HG03571 (cell line): ENCODE data around the gene CUL3.
"Not testable (repeated sequence)": the region's sequence is repeated elsewhere in the genome, so short reads cannot be mapped to it uniquely, and the experiment has no call there.

Experiments used
- ATAC-seq: cut with Tn5 transposase; IDR thresholded peaks from one replicate; pipeline ENCODE4 v1.9.1; 2021; ENCODE audit not compliant: unreplicated experiment

The CUL3 gene

DNA sequence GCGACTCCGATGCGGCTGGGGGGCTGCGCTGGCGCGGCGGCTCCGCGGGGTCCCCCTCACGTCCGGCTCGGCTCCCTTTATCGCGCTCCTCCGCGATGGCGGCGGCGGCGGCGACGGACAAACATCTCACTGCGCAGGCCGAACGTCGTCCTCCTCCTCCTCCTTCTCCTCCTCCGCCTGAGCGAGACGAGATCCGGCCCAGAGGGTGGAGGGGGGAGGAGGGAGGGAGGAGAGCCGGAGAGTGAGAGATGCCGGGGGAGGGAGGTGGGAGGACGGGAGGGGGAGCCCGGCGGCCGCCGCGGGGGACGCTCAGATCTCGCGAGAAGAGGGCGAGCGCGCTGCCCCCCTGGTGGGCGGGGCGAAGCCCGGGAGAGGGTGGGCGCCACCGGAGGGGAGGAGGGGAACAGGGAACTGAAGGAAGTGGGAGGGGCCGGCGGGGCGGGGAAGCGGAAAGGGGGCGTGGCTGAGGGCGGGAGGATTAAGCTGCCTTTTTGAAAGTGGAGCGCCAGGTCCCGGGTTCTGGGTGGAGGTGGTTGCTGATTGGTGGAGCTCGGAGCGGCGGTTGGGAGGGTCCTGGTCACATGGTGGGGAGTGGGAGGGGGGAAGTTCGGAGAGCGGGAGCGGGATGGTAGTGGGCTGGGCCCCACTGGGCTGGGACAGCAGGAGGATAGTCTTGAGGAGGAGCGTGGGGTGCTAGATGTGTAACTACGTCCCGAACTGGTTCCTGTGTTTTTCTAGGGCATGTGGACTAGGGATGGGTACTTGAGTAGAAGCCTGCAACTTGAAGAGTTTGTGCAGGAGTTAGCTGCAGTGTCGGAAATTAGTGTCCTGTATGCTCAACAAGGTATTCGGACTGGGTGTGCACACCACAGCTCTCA is at the start of gene CUL3:
Gene CUL3, minus strand, starts transcription at position 153 of the 878 bp plus-strand sequence. CDS start 354 bp downstream, outside the sequence.
- peak; percentile 73 for ATAC-seq

DNA sequence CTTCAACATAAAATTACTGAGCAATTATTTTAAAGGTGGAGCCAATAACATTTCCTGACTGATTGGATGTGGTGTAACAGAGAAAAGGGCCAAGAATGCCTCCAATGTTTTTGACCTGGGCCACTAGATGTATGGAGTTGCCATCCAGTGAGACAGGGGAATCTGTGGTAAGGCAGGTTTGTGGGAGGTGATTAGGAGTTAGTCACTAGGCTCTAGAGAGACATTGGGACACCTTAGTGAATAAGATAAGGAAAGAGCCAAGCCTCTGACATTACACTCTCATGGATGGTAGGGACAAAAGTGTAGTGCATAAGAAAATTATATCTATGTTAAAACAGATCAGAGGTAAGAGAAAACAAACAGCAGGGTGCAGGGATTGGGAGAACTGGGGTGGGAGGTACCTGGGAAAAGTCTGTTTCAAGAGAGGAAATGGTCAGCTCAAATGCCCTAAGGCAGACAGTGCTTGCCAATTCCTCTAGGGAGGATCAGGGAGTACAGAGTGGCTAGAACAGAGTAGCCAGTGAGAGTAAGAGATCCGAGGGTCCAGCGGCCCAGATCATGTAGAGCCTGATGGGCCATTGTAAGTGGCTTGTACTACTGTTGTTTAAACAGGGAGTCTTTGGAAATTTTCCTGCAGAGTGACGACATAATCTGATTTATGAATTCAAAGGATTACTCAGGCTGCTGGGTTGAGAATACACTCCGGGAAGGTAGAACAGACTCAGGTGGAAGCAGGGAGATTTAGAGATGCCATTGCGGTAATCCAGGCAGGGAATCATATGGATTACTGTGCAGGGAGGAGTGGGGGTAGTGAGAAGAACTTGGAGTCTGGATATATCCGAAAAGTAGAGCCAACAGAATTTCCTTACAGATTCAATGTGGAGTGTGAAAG is 45.7 kb upstream of the CUL3 start:
- no peak for ATAC-seq

DNA sequence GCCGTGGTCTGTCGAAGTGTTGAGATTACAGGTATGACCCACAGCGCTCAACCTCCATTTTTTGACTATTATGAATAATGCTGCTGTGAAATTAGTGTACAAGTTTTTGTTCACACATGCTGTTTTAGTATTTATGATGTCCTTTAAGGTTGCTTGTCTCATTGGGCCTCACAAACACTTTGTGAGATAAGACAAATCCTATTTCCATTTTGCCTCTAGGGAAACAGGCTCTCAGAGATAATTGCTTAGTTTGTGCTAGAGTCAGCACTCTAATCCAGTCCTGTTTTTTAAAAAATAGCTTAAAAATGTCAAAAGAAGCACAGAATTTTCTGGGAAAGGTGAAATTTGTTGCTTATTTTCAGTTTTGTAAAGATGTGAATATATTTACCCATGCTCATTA is 43.3 kb upstream of the CUL3 start:
- no peak for ATAC-seq

DNA sequence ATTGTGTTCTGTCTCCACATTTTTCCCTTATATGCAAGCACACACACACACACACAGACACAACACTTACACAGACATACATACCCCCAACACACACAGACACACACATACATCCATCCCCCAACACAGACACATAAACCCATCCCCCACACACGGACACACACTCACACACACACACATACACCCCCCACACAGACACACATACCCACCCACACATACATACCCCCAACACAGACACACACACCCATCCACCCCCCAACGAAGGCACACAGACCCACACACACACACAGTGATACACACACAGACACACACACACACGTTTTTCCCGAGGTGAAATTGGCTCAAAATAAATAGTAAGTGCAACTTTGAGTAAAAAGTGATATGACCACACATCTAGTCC is 41.6 kb upstream of the CUL3 start:
- ATAC-seq = no peak

DNA sequence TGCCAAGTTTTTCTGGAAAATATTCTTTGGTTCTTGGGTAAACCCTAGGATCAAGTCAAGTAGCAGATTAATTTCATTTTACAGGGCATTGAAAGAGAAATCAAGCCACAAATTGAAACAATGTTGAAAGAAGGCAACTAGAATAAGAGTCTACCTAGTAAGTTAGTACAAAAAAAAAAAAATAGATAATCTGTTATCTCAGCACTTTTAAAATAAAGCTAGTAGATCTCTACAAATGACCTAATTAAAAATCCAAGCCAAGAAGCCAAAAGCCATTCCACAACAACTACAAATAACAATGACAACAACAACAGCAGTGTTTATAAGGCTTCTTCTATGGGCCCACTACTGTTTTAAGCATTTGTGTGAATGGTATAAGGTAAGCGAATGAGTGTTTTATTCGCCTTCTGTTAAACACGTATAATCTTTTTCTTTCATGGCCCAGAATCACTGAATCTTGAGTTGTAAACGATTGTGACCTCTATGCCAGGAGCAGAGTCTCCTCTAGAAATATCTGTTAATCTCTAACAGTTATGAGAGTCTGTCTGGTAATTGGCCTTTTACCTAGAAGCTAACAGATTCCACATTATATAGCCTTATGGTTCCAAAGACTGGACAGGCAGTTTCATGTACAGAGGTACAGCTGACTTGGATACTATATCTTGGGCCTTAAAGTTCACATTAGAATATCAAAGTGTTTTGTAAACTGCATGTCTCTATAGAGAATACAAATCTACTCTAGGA is 28.6 kb upstream of the CUL3 start:
- no peak for ATAC-seq

DNA sequence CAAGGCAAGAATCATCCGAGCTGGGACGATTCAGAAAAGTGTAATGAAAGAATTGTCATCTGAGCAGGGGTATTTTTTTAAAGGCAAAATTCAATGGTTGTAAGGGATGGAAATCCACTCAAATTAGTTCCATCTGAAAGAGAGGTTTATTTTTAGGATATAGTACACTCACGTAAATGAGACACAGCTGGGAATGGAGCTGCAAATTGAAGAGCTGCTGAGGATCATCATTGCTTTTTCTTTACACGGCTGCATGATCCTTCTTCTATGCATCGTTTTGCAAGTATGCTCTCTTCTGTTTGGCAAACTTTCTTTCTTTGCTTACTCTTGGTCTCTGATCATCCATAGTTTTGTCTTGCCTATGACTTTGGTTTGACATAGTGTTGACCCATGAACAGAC is 27.4 kb upstream of the CUL3 start:
- ATAC-seq = no peak

DNA sequence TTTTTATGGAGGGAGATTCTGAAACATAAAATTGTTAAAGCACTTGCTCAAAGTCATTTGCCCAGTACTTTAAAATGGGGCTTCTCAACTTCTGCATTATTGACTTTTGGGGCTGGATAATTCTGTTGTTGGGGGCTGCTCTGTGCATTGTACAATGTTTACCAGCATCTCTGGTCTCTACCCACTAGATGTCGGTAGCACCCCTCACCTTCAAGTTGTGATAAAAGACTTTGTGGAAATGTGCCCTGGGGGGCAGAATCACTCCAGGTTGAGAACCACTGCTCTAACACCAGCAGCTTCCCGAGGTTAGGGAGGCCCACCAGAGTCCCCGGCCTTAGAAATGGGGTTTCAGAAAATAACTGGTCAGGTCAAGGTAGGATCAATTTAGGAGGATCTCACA is 26.8 kb upstream of the CUL3 start:
- ATAC-seq = no peak

DNA sequence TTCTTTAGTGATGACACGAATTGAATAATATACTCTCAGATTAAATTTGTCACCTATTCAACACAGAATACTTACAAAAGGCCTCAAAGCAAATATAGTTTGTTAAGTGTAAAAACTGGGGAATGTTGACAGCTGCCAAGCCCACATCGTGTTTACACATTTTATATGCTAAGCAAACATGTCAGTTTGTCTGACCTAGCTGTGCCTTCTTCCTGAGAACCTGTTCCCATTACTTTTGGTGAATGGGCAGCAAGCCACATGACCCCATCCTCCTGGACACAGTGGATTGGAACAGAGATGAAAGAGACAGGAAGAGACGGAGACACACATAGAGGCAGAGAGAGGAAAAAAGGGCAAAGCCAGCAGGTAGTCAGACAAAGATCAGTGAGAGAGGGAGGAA is 22.9 kb upstream of the CUL3 start:
- ATAC-seq = no peak

DNA sequence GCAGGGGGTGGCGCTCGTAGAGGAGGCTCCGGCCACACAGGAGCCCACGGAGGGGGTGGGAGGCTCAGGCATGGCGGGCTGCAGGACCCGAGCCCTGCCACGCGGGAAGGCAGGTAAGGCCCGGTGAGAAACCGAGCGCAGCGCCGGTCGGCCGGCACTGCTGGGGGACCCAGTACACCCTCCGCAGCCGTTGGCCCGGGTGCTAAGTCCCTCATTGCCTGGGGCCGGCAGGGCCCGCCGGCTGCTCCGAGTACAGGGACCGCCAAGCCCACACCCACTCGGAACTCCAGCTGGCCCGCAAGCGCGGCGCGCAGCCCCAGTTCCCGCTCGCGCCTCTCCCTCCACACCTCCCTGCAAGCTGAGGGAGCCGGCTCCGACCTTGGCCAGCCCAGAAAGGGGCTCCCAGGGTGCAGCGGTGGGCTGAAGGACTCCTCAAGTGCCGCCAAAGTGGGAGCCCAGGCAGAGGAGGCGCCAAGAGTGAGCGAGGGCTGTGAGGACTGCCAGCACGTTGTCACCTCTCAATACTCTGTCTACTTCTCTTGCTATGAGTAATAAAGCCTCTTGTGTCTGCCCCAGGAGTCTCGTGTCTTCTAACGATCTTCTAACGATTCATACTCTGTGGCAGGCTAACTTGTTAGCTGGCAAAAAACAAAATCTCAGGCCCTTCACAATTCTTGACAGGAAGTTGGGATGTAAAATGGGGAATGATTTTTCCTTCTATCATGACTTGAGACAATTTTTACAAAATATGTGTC is 18.8 kb upstream of the CUL3 start:
- not testable (repeated sequence) for ATAC-seq

DNA sequence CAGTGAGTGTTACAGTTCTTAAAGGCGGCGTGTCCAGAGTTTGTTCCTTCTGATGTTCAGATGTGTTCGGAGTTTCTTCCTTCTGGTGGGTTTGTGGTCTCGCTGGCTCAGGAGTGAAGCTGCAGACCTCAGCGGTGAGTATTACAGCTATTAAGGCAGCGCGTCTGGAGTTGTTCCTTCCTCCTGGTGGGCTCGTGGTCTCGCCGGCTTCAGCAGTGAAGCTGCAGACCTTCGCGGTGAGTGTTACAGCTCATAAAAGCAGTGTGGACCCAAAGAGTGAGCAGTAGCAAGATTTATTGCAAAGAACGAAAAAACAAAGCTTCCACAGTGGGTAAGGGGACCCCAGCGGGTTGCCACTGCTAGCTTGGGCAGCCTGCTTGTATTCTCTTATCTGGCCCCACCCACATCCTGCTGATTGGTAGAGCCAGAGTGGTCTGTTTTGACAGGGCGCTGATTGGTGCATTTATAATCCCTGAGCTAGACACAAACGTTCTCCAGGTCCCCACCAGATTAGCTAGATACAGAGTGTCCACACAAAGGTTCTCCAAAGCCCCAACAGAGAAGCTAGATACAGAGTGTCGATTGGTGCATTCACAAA is 17.7 kb upstream of the CUL3 start:
- ATAC-seq = not testable (repeated sequence)

DNA sequence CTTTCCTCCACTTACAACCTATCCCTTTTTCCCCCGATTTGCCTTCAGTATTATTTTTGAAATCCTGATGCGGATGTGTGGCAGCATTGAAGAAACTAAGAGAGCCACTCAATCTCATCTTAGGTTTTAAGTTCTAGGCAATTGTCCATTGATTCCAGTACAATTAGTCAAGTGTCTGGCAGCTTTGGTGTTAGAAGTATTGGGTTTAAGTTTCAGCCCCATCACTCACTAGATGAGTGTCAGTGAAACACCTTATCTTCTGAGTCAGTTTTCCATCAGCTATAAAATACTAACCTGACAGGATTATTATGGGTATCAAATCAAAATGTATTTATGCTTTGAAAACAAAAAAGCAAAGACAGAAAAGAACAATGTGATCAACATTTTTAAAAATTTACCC is 16.8 kb upstream of the CUL3 start:
- no peak for ATAC-seq

DNA sequence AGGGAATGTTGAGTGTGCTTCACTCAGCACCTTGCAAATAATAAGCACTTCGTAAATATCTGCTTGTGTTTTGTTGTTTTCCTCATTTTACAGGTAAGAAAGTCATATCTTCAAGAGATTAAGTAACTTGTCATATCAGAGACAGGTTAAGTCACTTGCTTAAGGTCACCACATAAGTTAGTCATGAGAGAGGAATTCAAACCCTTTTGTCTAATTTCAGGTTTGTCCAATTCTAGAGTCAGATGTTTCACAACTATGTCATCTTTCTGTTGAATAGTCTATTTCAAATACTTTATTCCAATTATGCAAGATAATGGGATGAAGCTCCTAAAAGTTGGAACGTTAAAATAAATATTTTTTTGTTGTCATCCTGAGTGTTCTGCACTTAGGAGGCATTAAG is 13.5 kb upstream of the CUL3 start:
- ATAC-seq = no peak

DNA sequence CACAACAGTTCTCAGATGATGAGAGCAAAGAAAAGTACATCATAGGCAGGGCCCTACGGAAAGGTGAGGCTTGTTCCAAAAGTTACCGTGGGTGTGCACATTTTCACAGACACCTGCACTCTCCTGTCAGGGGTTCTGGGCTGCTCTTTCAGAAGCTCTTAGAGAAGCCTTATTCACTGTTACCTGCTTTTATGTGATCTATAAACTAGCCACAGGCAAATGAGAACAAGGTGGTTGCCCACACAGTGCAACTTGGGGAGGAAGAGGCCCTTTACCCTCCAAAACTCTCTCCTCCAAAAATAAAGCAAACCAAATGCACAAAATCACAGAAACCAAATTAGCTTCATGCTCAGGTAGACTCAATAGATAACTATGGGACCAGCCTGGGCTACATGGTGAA is 11.1 kb upstream of the CUL3 start:
- no peak for ATAC-seq

DNA sequence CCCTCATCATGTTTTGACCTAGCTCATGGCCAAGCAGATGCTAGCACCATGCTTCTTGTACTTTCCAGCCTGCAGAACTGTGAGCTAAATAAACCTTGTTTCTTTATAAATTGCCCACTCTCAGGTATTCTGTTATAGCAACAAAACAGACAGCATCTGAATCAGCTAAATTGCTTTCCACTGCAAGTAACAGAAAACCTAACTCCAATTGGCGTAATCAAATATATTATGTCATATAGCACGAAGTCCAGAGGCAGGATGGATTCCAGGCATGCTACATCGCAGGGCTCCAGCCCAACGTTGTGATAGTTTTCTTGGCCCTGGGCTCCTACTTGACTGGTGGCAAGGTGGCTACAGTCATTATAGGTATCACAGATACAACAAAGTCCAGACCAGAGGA is 10.4 kb upstream of the CUL3 start:
- no peak for ATAC-seq

DNA sequence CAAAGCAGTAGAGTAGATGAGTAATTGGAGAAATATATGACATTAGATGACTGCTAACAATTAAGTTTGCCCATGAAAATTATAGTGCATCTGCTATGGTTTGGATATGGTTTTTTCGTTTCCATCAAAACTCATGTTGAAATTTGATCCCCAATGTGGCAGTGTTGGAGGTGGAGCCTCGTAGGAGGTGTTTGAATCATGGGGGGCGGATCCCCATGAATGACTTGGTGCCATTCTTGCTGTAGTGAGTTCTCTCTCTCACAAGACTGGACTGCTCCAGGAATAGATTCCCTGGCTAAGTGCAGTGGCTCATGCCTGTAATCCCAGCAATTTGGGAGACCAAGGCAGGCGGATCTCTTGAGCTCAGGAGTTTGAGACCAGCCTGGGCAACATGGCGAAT is 9.7 kb upstream of the CUL3 start:
- ATAC-seq = no peak

DNA sequence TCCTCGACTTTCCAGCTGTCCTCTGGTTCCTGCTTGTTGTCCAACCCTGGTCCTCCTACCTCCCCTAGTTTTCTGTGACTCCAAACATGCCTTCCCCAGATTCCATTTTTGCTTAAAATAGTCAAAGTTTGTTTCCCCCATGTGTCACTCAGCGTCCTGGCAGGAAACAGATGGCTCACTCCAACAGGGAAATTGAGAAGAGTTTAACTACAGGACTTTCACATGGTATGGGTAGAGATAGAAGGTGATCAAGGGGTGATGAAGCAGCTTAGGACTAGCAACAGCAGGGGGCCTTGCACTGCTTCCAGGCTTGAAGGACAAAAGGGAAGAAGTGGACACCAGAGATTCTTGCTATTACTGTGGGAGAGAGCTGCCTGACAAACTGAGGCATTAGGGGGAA is 6.1 kb upstream of the CUL3 start:
- ATAC-seq = no peak

DNA sequence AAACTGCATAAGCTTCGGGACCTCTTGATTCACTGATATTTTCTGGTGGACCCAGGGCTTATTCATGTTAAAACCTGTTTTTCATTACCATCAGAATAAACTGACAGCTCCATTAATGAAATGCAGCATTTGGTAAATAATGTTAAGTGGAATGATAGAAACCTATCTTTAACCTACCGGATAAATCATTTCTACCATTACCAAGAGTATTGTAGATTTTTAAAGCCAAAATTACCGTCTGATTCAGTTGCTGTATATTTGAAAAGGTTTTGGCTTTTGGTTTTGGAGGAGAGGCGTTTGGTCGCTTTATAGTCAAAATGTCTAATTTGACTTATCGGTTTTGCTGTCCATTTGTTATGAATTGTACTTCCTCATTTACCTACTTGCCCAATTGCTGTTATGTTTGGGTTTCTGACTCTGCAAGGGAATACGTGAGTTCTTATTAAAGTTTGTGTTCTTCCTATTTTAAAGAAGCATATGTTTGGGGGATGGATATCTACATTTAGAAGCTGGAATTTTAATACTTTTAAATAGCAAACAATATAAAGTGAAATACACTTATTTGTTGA is 1.0 kb upstream of the CUL3 start:
- ATAC-seq = no peak

DNA sequence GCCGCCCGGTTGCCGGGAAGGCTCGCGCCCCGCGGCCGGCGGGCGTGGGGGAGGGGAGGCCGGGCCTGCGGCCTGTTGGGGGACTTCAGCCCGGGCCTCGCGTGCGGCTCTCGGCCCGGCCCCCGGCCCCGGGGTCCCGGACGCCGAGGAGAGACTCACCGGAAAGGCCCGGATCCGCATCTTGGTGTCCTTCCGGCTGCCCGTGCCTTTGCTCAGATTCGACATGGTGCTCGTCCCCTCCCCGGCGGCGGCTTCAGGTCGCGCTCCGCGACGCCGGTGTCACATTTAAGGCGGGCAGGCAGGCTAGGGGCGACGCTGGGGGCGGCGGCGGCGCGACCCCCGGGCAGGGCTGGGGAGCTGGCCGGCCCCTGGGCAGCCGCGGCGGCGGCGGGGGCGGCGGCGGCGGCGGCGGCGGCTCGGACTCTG is 365 bp downstream of the CUL3 start:
- peak; percentile 34 for ATAC-seq

DNA sequence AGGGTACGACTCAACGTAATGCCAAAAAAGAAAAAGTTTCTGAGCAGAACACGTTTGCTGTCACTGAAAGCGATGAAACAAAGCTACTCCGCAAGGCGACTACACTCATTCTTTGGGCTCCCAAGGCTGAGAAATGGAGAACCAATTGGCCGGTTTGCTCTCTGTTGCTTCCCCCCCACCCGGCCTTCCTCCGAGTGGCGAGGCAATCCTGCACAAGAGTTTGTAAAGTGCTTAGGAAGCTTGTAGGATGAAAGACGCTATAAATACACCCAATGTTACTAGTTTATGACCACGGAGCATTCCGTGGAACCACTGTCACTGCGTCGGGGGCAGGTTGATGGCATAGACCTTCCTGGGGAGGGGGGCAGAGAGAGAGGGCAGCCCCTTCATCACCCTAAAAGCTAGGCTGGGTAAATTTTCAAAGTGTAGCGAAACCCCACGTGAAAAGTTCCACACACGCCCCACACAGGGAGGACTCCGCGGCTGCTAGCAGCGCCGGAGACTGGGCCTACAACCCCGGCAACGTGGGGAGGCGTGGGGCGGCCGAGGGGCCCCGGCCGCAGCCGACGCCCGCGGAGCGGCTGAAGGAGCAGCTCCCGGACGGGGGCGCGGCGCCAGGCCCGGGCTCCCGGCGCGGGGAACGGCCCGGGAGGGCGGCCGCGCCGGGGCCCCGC is 915 bp downstream of the CUL3 start:
- ATAC-seq = no peak
